RWPE1 (cell line): ENCODE data around the gene ACLY.

Source experiments
- CTCF ChIA-PET: fragments of 350-600 bp; sonication (Branson Sonifier 250); formaldehyde crosslinking; extraction: SDS; loops from one replicate; lab custom pipeline; 2021; lab: Yijun Ruan, JAX
- POLR2A ChIA-PET: fragments of 400-600 bp; formaldehyde crosslinking; extraction: SDS; loops from one replicate; lab custom pipeline; 2020; ENCODE audit warnings: antibody characterized with exemption; ENCODE audit not compliant: low non-redundant PET; lab: Yijun Ruan, JAX
- DNase-seq: peaks from one replicate; pipeline ENCODE4 v3.0.0; 2012; ENCODE audit warnings: low spot score
- H3K27ac ChIP-seq: fragments of 450-650 bp; 2 replicates; pipeline ENCODE4 v1.5.1; 2017
- CTCF ChIP-seq: fragments of 450-650 bp; conservative IDR thresholded peaks from 2 replicates; pipeline ENCODE4 v1.5.1; 2017; ENCODE audit warnings: low read depth, mild to moderate bottlenecking

Gene ACLY

GRCh38 chr17:41913798-41914197, 5.0 kb downstream of the ACLY start:
- DNase-seq, result no peak
- TF ChIP-seq CTCF, result no peak
- POLR2A ChIA-PET, result no interaction called here
- CTCF ChIA-PET, result interaction anchor here (0.5 to 0.7 kb wide), 2 partner anchors 8 to 1266 kb away, joined by 4 to 5 read pairs; no protein-coding TSS in a partner anchor
- peak overlapping the region; percentile 42 for H3K27ac ChIP-seq

DNA sequence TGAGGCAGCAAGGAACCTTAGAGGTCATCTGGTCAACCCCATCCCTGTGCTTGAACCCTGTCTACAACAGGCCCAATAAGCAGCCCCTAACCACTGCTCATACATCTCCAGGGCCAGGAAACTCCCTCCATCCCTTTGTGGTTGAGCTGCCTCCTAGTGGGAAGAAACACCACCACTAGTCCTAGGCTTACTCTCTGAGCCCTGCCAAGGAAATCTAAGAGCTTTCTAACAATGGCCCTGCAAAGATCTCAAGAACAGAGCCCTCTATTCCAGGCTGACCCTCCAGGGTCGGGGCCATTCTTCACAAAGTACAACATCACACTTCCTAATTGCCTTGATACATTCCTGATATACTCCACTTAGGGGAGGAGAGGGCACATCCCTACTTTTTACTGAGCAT, 5.8 kb downstream of the ACLY start:
- DNase-seq, result no peak
- TF ChIP-seq CTCF, result no peak
- POLR2A ChIA-PET, result no interaction called here
- CTCF ChIA-PET, result no interaction called here
- no peak overlapping the region for H3K27ac ChIP-seq

DNA sequence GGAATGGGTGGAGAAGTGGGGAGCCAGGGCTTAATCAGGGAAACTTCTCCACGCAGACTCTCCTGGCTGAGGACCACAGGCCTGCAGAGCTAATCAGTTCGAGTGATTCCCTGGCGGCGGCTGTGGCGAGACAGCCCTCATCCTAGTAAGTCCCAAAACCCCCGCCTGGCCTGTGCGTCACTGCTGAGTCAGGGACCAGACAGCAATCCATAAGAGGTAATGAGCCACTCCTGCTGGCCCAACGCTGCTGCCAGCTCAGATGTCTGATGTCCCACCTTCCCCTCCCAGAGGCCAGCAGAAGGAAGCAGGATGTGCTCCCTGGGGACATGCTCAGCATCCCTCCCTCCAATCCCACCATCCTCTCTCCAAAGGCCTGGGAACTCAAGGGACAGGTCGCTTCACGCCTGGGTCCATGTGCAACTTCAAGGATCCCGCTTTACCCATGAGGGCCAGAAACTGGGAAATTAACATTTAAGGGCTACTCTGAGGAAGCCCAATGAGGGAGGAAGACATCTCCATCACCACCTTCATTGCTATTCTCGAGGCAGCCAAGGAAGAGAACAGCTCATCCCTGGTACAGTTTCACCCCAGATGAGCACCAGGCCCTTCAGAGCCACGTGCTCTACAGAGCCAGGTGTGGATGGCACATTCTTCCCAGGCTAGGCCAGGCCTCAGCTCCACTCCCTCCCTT, 7.9 kb downstream of the ACLY start:
- ChIA-PET POLR2A (no interaction called here), CTCF (interaction anchor here (0.5 kb wide), 1 partner anchor 36 kb away, joined by 8 read pairs; no protein-coding TSS in a partner anchor)
- peak; percentile 70 for DNase-seq

GRCh38 chr17:41909088-41909487, 9.7 kb downstream of the ACLY start:
- H3K27ac ChIP-seq, result peak overlapping the region; percentile 63
- POLR2A ChIA-PET, result no interaction called here
- no peak for DNase-seq
- CTCF ChIA-PET, result no interaction called here
- TF ChIP-seq CTCF, result no peak

More for the DNA sequence above, 7.9 kb downstream of the ACLY start:
- H3K27ac ChIP-seq, result peak overlapping the region; percentile 63
- TF ChIP-seq CTCF, result no peak

DNA sequence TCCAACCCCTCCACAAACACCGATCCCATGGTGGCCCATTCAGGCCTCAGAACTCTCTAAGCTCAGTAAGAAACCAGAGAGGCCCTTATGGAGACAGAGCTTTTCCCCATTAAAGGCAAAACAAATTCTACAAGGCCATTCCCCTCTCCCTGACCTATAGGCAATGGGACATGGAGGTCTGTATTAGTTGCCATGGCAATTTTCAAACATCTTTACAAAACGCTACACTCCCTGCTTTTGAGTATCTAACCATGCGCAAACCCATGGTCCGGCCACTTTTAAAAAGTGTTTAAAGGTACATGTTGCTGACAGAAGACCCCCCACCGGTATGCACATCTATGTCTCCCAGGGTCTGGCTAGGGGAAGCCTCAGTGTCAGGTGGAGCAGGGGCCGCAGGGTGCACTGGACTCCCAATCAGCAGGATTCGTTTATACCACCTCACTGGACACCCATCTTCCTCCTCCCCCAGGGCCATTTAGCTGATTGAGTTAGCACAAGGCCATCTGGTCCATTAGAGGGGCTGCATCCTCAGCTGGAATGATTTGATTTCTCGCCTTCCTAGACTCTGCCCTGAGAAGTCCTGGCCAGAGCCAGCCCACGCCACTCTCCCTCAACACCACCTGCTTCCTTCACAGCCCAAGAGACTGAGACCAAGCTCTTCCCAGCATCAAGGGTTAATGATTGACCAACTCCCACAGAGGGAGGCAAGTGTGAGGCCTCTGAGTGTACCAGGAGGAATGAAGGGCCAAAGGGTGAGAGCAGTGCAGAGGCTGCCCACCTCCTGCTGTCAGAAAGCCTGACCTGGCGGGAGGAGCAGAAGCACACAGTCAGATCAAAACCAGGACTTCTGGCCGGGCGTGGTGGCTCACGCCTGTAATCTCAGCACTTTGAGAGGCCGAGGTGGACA, 10.9 kb downstream of the ACLY start:
- CTCF ChIA-PET, result no interaction called here
- TF ChIP-seq CTCF, result no peak

GRCh38 chr17:41907185-41907556, 11.6 kb downstream of the ACLY start:
- ChIA-PET CTCF (no interaction called here), POLR2A (no interaction called here)
- no peak for TF ChIP-seq CTCF
- peak overlapping the region; percentile 34 for H3K27ac ChIP-seq
- no peak for DNase-seq

More for the DNA sequence above, 10.9 kb downstream of the ACLY start:
- no peak for DNase-seq
- peak overlapping the region; percentile 63 for H3K27ac ChIP-seq
- POLR2A ChIA-PET, result no interaction called here
